GM23338 (cell line): ENCODE results near the gene RAB27B. TPM values are rescaled to one million over a fixed set of nuclear protein-coding genes. Genes with fewer than 3 reads are reported as not detected.

ENCODE experiments used
- ATAC-seq: fragments of 200-7000 bp; cut with Tn5 transposase; 3 replicates; pipeline ENCODE4 v1.9.1; 2020
- DNase-seq: peaks from one replicate; pipeline ENCODE4 v3.0.0-alpha.2; 2015; ENCODE audit warnings: low spot score
- H2AFZ ChIP-seq: fragments of 200-600 bp; sonication (generic); 2 replicates; pipeline ENCODE4 v1.8.0; 2016; ENCODE audit warnings: antibody characterized with exemption, mild to moderate bottlenecking, moderate library complexity
- H3F3A ChIP-seq: fragments of 200-600 bp; sonication (generic); replicated peaks from 2 replicates; pipeline ENCODE4 v1.8.0; 2017; ENCODE audit warnings: antibody characterized with exemption, mixed run types, low read depth
- H3K27ac ChIP-seq: fragments of 200-600 bp; sonication (generic); 2 replicates; pipeline ENCODE4 v1.6.1; 2016; ENCODE audit warnings: low read depth
- H3K27me3 ChIP-seq: fragments of 200-600 bp; sonication (generic); 2 replicates; pipeline ENCODE4 v1.8.0; 2016; ENCODE audit warnings: mild to moderate bottlenecking, mixed run types, moderate library complexity; ENCODE audit not compliant: insufficient read depth
- H3K36me3 ChIP-seq: fragments of 200-600 bp; sonication (generic); 2 replicates; pipeline ENCODE4 v1.8.0; 2016; ENCODE audit warnings: mild to moderate bottlenecking; ENCODE audit not compliant: insufficient read depth
- H3K4me1 ChIP-seq: fragments of 200-600 bp; sonication (generic); 2 replicates; pipeline ENCODE4 v1.8.0; 2016; ENCODE audit warnings: mild to moderate bottlenecking, moderate library complexity; ENCODE audit not compliant: insufficient read depth
- H3K4me2 ChIP-seq: fragments of 200-600 bp; sonication (generic); 2 replicates; pipeline ENCODE4 v1.7.1; 2017; ENCODE audit warnings: mixed run types
- H3K4me3 ChIP-seq: fragments of 200-600 bp; sonication (generic); 2 replicates; pipeline ENCODE4 v1.6.1; 2016; ENCODE audit warnings: mixed run types
- H3K79me2 ChIP-seq: fragments of 200-600 bp; sonication (generic); replicated peaks from 2 replicates; pipeline ENCODE4 v1.8.0; 2017; ENCODE audit warnings: mild to moderate bottlenecking; ENCODE audit not compliant: insufficient read depth
- H3K9me2 ChIP-seq: fragments of 200-600 bp; sonication (generic); 2 replicates; pipeline ENCODE4 v1.8.0; 2017; ENCODE audit not compliant: insufficient read depth
- H4K20me1 ChIP-seq: fragments of 200-600 bp; sonication (generic); replicated peaks from 2 replicates; pipeline ENCODE4 v1.8.0; 2017; ENCODE audit warnings: mild to moderate bottlenecking; ENCODE audit not compliant: insufficient read depth
- H3K27ac Mint-ChIP-seq: 2 replicates; pipeline ENCODE4 v1.8.0; 2020; ENCODE audit warnings: inconsistent platforms, mild to moderate bottlenecking, moderate library complexity, mixed read lengths
- H3K27me3 Mint-ChIP-seq: 3 replicates; pipeline ENCODE4 v1.8.0; 2022; ENCODE audit warnings: low read depth, mild to moderate bottlenecking, moderate library complexity, mixed read lengths, inconsistent platforms; ENCODE audit not compliant: insufficient read depth, poor library complexity
- H3K36me3 Mint-ChIP-seq: 3 replicates; pipeline ENCODE4 v1.8.0; 2021; ENCODE audit warnings: low read depth, mild to moderate bottlenecking, inconsistent platforms, moderate library complexity, mixed read lengths
- H3K4me1 Mint-ChIP-seq: 3 replicates; pipeline ENCODE4 v1.8.0; 2020; ENCODE audit warnings: mild to moderate bottlenecking, inconsistent platforms, mixed read lengths
- H3K4me3 Mint-ChIP-seq: 3 replicates; pipeline ENCODE4 v1.8.0; 2021; ENCODE audit warnings: moderate library complexity, mild to moderate bottlenecking, inconsistent platforms, mixed read lengths
- H3K9me3 Mint-ChIP-seq: 3 replicates; pipeline ENCODE4 v1.8.0; 2020; ENCODE audit warnings: moderate library complexity, mild to moderate bottlenecking, inconsistent platforms, mixed read lengths
- ETS1 ChIP-seq: IDR thresholded peaks from 2 replicates; pipeline ENCODE4 v1.6.1; 2016; ENCODE audit warnings: antibody characterized with exemption
- EZH2 ChIP-seq: fragments of 200-600 bp; sonication (generic); IDR thresholded peaks from one replicate; pipeline ENCODE4 v1.8.0; 2017; ENCODE audit warnings: antibody characterized with exemption, mild to moderate bottlenecking, low read depth; ENCODE audit not compliant: unreplicated experiment
- EZH2phosphoT487 ChIP-seq: fragments of 200-600 bp; sonication (generic); IDR thresholded peaks from one replicate; pipeline ENCODE4 v1.8.1; 2018; ENCODE audit warnings: antibody characterized with exemption; ENCODE audit not compliant: unreplicated experiment
- JUNB ChIP-seq: IDR thresholded peaks from one replicate; pipeline ENCODE4 v1.6.1; 2016; ENCODE audit warnings: antibody characterized with exemption; ENCODE audit not compliant: unreplicated experiment
- POLR2AphosphoS5 ChIP-seq: IDR thresholded peaks from 2 replicates; pipeline ENCODE4 v1.6.1; 2016; ENCODE audit warnings: antibody characterized with exemption, low read depth
- STAT1 ChIP-seq: IDR thresholded peaks from one replicate; pipeline ENCODE4 v1.6.1; 2016; ENCODE audit warnings: antibody characterized with exemption; ENCODE audit not compliant: unreplicated experiment
- ZNF114 ChIP-seq: fragments of 250-450 bp; sonication (Bioruptor Pico); IDR thresholded peaks from 2 replicates; pipeline ENCODE4 v1.5.0; 2020; ENCODE audit warnings: mild to moderate bottlenecking, moderate library complexity
- ZNF331 ChIP-seq: fragments of 250-450 bp; sonication (Bioruptor Pico); IDR thresholded peaks from 2 replicates; pipeline ENCODE4 v1.5.0; 2020; ENCODE audit warnings: low read depth, mild to moderate bottlenecking, moderate library complexity
- ZNF462 ChIP-seq: fragments of 250-450 bp; sonication (Bioruptor Pico); IDR thresholded peaks from 2 replicates; pipeline ENCODE4 v1.5.0; 2020; ENCODE audit warnings: mild to moderate bottlenecking, moderate library complexity
- polyA plus RNA-seq: library from polyadenylated mRNA; unstranded; fragments of >200 nt; fragmentation: Nextera tagmentation; extraction: Ambion mirVana; gene quantifications from 2 replicates; pipeline ENCODE4 v1.2.1, GENCODE V29; 2016
- total RNA-seq: library from RNA; depleted of rRNA; stranded (reverse); fragments of >200 nt; shearing (Covaris generic); gene quantifications from 2 replicates; pipeline ENCODE4 v1.2.3, GENCODE V29; 2014

RAB27B gene
- total and polyA plus RNA-seq, 2 experiments from 2014 or later, result 0.13 to 0.56 TPM

DNA sequence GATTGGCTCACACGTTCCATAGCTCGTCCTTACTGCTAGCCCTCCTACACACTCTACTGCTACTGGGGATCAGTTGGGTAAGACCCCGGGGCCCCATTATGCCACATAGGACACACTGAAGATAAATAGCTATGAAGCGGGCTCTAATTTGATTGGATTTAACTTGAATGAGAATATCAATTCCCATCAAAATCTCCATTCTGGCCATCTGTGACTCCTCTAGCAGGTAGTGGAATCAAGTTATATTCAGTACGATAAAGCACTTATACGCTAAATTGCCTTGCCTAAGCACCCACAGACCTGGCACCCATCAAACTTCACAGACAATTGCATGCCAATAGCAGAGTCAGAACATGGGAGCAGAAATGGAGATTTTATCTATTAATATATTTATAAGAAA lies 91.1 kb downstream of the RAB27B start (continued):
- TF ChIP-seq ZNF462 (CRISPR knock-in tag) (no peak), ZNF331 (CRISPR knock-in tag) (no peak), EZH2 (no peak), JUNB (no peak), STAT1 (no peak), EZH2phosphoT487 (no peak), ETS1 (no peak), POLR2AphosphoS5 (no peak)

DNA sequence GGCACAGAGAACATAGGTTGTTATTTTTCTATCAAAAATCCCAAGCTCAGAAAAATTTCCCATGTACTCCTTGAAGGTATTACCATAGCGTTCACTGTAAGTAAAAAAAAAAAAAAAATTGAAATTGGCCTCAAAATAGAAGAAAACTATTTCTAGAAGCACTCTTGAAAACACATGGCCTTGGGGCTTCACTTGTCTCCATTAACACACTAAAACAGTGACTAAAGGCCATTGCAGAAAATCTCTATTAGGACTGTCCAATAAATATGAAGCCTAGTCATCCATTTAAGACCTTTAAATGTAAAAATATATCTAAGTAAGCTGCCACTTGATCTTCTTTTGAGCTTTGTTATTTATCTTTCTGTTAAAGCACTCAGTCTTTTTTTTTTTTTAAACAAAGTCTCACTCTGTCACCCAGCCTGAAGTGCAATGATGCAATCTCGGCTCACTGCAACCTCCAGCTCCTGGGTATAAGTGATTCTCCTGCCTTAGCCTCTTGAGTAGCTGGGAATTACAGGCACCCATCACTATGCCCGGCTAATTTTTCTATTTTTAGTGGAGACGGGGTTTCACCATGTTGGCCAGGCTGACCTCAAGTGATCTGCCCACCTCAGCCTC lies 95.2 kb downstream of the RAB27B start:
- H3K36me3 Mint-ChIP-seq, result no peaks in the 10 kb centered on the region
- H3K4me3 Mint-ChIP-seq, result no peak overlapping the region
- Histone ChIP-seq H3K4me1 (0 out of 2 replicates have a peak, but pooled peaks cover 3% of the 10 kb centered on the region), H3K4me2 (no peak overlapping the region), H3K4me3 (no peak overlapping the region), H3K79me2 (no peaks in the 10 kb centered on the region), H2AFZ (peak overlapping the region; percentile 81; the same call in 1 of the 2 replicates), H4K20me1 (no peaks in the 10 kb centered on the region), H3K36me3 (no peaks in the 10 kb centered on the region), H3K27ac (no peak overlapping the region), H3K27me3 (no peaks in the 10 kb centered on the region), H3F3A (no peaks in the 10 kb centered on the region), H3K9me2 (no peaks in the 10 kb centered on the region)
- ATAC-seq (no peak), DNase-seq (no peak)
- no peak overlapping the region for H3K27ac Mint-ChIP-seq
- no peaks in the 10 kb centered on the region for H3K9me3 Mint-ChIP-seq
- H3K27me3 Mint-ChIP-seq, result peaks cover 2% of the 10 kb centered on the region
- peaks cover 7% of the 10 kb centered on the region for H3K4me1 Mint-ChIP-seq
- TF ChIP-seq ZNF114 (CRISPR knock-in tag) (no peak), ZNF462 (CRISPR knock-in tag) (no peak)
